HT1080 (cell line): Measurements from ENCODE around the gene ECI2. TPM values are rescaled to one million over a fixed set of nuclear protein-coding genes. Genes with fewer than 3 reads are reported as not detected.

Experiments used
- total RNA-seq: library from RNA; depleted of rRNA; stranded (reverse); fragments of >200 nt; shearing (Covaris generic); gene quantifications from 2 replicates; pipeline ENCODE4 v1.2.3, GENCODE V29; 2014; rRNA removed

ECI2 gene
- total RNA-seq, 1 experiment from 2014 or later = 70.7 TPM

Other genes starting within 250 kb of the ECI2 start
- not detected in 2 replicates for gene FAM217A, start 56.4 kb downstream of the ECI2 start, total RNA-seq